HCT116 (cell line): ENCODE measurements around the gene EMD.

Experiments used
- CTCF ChIP-seq, 3 experiments: fragments of 200-600 bp in 1 of 3; sonication (generic) in 1 of 3; IDR thresholded peaks in 2 of 3; conservative IDR thresholded peaks in 1 of 3; 2 replicates each; pipeline ENCODE4 v1.5.1; 2012 to 2017; ENCODE audit warnings: low read depth in 2 of 3, low read length in 2 of 3, antibody characterized with exemption in 1 of 3, borderline replicate concordance in 1 of 3, control low read depth in 1 of 3, mild to moderate bottlenecking in 1 of 3, mixed read lengths in 1 of 3, mixed run types in 1 of 3, moderate library complexity in 1 of 3; ENCODE audit not compliant: insufficient read depth in 1 of 3
- POLR2AphosphoS5 ChIP-seq: IDR thresholded peaks from 2 replicates; pipeline ENCODE4 v1.6.1; 2011; ENCODE audit warnings: mild to moderate bottlenecking, low read depth, low read length, moderate library complexity
- ZBTB33 ChIP-seq: IDR thresholded peaks from 2 replicates; pipeline ENCODE4 v1.6.1; 2011; ENCODE audit warnings: mild to moderate bottlenecking, low read length, moderate library complexity; ENCODE audit not compliant: insufficient replicate concordance; ENCODE audit errors: extremely low read depth

- TF ChIP-seq POLR2AphosphoS5 (no peak), ZBTB33 (no peak), CTCF (IDR thresholded peaks at IDR 0.05 in 2 of 3, conservative IDR thresholded peaks at IDR 0.05 in 1 of 3; ENCODE audit: borderline replicate concordance in 1 of 3, insufficient read depth in 1 of 3, low read depth in 2 of 3, low read length in 2 of 3) (no peak)
Observed at GRCh38 chrX:154348646-154349358, 30.3 kb upstream of the EMD start.
